ENCODE results near the gene NAA16. TPM values are rescaled to one million over a fixed set of nuclear protein-coding genes. Genes with fewer than 3 reads are reported as not detected.
"Not testable (repeated sequence)": the region's sequence is repeated elsewhere in the genome, so short reads cannot be mapped to it uniquely, and the experiment has no call there.

NAA16 gene
- polyA plus RNA-seq, 3 donors = 26.5 to 47.3 (median 35.6) TPM

DNA sequence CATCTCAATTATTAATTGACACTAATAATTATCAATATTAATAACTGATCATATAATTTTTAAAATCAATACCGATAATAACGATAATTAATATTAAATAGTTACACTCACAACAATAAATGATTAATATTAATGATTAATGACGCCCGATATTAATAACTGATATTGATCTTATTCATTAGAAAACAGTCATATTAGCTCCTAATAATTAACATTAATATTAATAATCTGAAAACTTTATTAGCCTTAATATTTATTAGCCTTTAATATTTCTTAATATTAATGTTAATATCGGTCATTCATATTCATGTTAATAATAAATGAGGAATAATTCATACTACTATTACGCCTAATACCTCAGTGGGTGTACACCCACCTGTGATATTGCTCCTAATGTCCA lies 113.6 kb downstream of the NAA16 start:
- not testable (repeated sequence) for DNase-seq (ENCODE audit: extremely low read depth in 1 of 11, low read depth in 9 of 11, low spot score in 4 of 11)

DNA sequence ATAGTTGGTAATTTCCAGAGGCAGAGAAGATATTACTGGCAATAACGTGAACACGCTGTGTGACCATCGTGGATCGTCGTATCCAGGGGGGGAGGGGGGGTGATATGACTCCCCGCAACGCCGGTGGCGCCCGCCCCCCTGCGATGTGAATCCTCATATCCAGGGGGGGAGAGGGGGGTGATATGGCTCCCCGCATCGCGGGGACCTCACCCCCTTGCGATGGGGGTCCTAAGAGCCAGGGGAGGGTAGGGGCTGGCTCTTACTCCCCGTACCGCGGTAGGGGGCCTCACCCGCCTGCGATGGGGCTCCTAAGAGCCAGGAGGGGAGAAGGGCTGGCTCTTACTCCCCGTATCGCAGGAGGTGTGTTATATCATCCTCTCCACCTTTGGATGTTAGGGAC lies 115.0 kb downstream of the NAA16 start:
- no peak for DNase-seq (ENCODE audit: extremely low read depth in 1 of 11, low read depth in 9 of 11, low spot score in 4 of 11)

Other genes starting within 250 kb of the NAA16 start
- 10 to 100 TPM; 22.8 to 26.5 (median 25.7) TPM for gene WBP4, start 249.8 kb upstream of the NAA16 start, polyA plus RNA-seq (ENCODE audit: insufficient read length in 3 of 3)
- gene KBTBD6, start 178.5 kb upstream of the NAA16 start, polyA plus RNA-seq (ENCODE audit: insufficient read length in 3 of 3) = 10 to 100 TPM; 15.8 to 20.6 (median 19.3) TPM
- gene KBTBD7, start 116.7 kb upstream of the NAA16 start, polyA plus RNA-seq (ENCODE audit: insufficient read length in 3 of 3) = 10 to 100 TPM; 17.4 to 18.2 (median 18.0) TPM
- gene MTRF1, start 47.7 kb upstream of the NAA16 start, polyA plus RNA-seq (ENCODE audit: insufficient read length in 3 of 3) = 10 to 100 TPM; 16.0 to 22.1 (median 19.7) TPM
- gene RGCC, start 146.3 kb downstream of the NAA16 start, polyA plus RNA-seq (ENCODE audit: insufficient read length in 3 of 3) = 10 to 100 TPM; 10.7 to 17.0 (median 15.8) TPM

Data from renal cortex interstitium (tissue), 11 donors.